Measurements from ENCODE around the gene ERC2.

ERC2 gene

GRCh38 chr3:55937301-55937700, 531.0 kb downstream of the ERC2 start:
- Mint-ChIP-seq H3K4me1 (ENCODE audit: low read depth) (no peaks in the 10 kb centered on the region), H3K4me3 (no peak overlapping the region), H3K27ac (no peak overlapping the region), H3K9me3 (ENCODE audit: low read depth) (no peaks in the 10 kb centered on the region), H3K36me3 (no peaks in the 10 kb centered on the region), H3K27me3 (no peaks in the 10 kb centered on the region)

- Mint-ChIP-seq H3K4me3 (no peak overlapping the region), H3K36me3 (no peaks in the 10 kb centered on the region), H3K9me3 (ENCODE audit: low read depth) (no peaks in the 10 kb centered on the region), H3K27me3 (no peaks in the 10 kb centered on the region), H3K4me1 (ENCODE audit: low read depth) (no peaks in the 10 kb centered on the region), H3K27ac (no peak overlapping the region)
Measured at GRCh38 chr3:55936549-55937052, 531.7 kb downstream of the ERC2 start.

GRCh38 chr3:55935241-55935640, 533.0 kb downstream of the ERC2 start:
- no peak overlapping the region for H3K27ac Mint-ChIP-seq
- H3K27me3 Mint-ChIP-seq = no peaks in the 10 kb centered on the region
- no peak overlapping the region for H3K4me3 Mint-ChIP-seq
- no peaks in the 10 kb centered on the region for H3K9me3 Mint-ChIP-seq (ENCODE audit: low read depth)
- no peaks in the 10 kb centered on the region for H3K4me1 Mint-ChIP-seq (ENCODE audit: low read depth)
- H3K36me3 Mint-ChIP-seq = no peaks in the 10 kb centered on the region

GRCh38 chr3:55934771-55935170, 533.5 kb downstream of the ERC2 start:
- Mint-ChIP-seq H3K4me1 (ENCODE audit: low read depth) (no peaks in the 10 kb centered on the region), H3K27ac (no peak overlapping the region), H3K4me3 (no peak overlapping the region), H3K36me3 (no peaks in the 10 kb centered on the region), H3K9me3 (ENCODE audit: low read depth) (no peaks in the 10 kb centered on the region), H3K27me3 (no peaks in the 10 kb centered on the region)

- Mint-ChIP-seq H3K4me1 (ENCODE audit: low read depth) (no peaks in the 10 kb centered on the region), H3K9me3 (ENCODE audit: low read depth) (peaks cover 5% of the 10 kb centered on the region), H3K27me3 (peaks cover 4% of the 10 kb centered on the region), H3K27ac (no peak overlapping the region), H3K4me3 (no peak overlapping the region), H3K36me3 (no peaks in the 10 kb centered on the region)
Measured at GRCh38 chr3:55929154-55929869, 539.0 kb downstream of the ERC2 start.

GRCh38 chr3:55923626-55924025, 544.6 kb downstream of the ERC2 start:
- Mint-ChIP-seq H3K9me3 (ENCODE audit: low read depth) (peaks cover 3% of the 10 kb centered on the region), H3K27ac (no peak overlapping the region), H3K4me3 (no peak overlapping the region), H3K27me3 (peaks cover 1% of the 10 kb centered on the region), H3K4me1 (ENCODE audit: low read depth) (no peaks in the 10 kb centered on the region), H3K36me3 (no peaks in the 10 kb centered on the region)

- Mint-ChIP-seq H3K27me3 (peaks cover 1% of the 10 kb centered on the region), H3K27ac (no peak overlapping the region), H3K4me3 (no peak overlapping the region), H3K4me1 (ENCODE audit: low read depth) (no peaks in the 10 kb centered on the region), H3K9me3 (ENCODE audit: low read depth) (no peaks in the 10 kb centered on the region), H3K36me3 (no peaks in the 10 kb centered on the region)
Measured at GRCh38 chr3:55923207-55923606, 545.1 kb downstream of the ERC2 start.

- Mint-ChIP-seq H3K27me3 (peaks cover 3% of the 10 kb centered on the region), H3K27ac (no peak overlapping the region), H3K4me1 (ENCODE audit: low read depth) (no peaks in the 10 kb centered on the region), H3K4me3 (no peak overlapping the region), H3K9me3 (ENCODE audit: low read depth) (peaks cover 3% of the 10 kb centered on the region), H3K36me3 (no peaks in the 10 kb centered on the region)
Measured at GRCh38 chr3:55912880-55913279, 555.4 kb downstream of the ERC2 start.

GRCh38 chr3:55911266-55911665, 557.0 kb downstream of the ERC2 start:
- Mint-ChIP-seq H3K4me3 (no peak overlapping the region), H3K27me3 (peaks cover 2% of the 10 kb centered on the region), H3K4me1 (ENCODE audit: low read depth) (no peaks in the 10 kb centered on the region), H3K27ac (no peak overlapping the region), H3K9me3 (ENCODE audit: low read depth) (peaks cover 3% of the 10 kb centered on the region), H3K36me3 (no peaks in the 10 kb centered on the region)

GRCh38 chr3:55910543-55910942, 557.7 kb downstream of the ERC2 start:
- Mint-ChIP-seq H3K4me1 (ENCODE audit: low read depth) (no peaks in the 10 kb centered on the region), H3K4me3 (no peak overlapping the region), H3K9me3 (ENCODE audit: low read depth) (peaks cover 3% of the 10 kb centered on the region), H3K27ac (no peak overlapping the region), H3K27me3 (peaks cover 2% of the 10 kb centered on the region), H3K36me3 (no peaks in the 10 kb centered on the region)

- peaks cover under 1% of the 10 kb centered on the region for H3K27me3 Mint-ChIP-seq
- peaks cover under 1% of the 10 kb centered on the region for H3K9me3 Mint-ChIP-seq (ENCODE audit: low read depth)
- H3K4me1 Mint-ChIP-seq (ENCODE audit: low read depth) = no peaks in the 10 kb centered on the region
- H3K36me3 Mint-ChIP-seq = no peaks in the 10 kb centered on the region
- H3K4me3 Mint-ChIP-seq = no peak overlapping the region
- H3K27ac Mint-ChIP-seq = no peak overlapping the region
Measured at GRCh38 chr3:55909373-55909772, 558.9 kb downstream of the ERC2 start.

- Mint-ChIP-seq H3K4me1 (ENCODE audit: low read depth) (no peaks in the 10 kb centered on the region), H3K36me3 (no peaks in the 10 kb centered on the region), H3K27me3 (no peaks in the 10 kb centered on the region), H3K27ac (no peak overlapping the region), H3K4me3 (no peak overlapping the region), H3K9me3 (ENCODE audit: low read depth) (no peaks in the 10 kb centered on the region)
Measured at GRCh38 chr3:55907616-55908015, 560.7 kb downstream of the ERC2 start.

- Mint-ChIP-seq H3K4me3 (no peak overlapping the region), H3K36me3 (no peaks in the 10 kb centered on the region), H3K4me1 (ENCODE audit: low read depth) (no peaks in the 10 kb centered on the region), H3K27me3 (no peaks in the 10 kb centered on the region), H3K9me3 (ENCODE audit: low read depth) (no peaks in the 10 kb centered on the region), H3K27ac (no peak overlapping the region)
Measured at GRCh38 chr3:55906896-55907295, 561.4 kb downstream of the ERC2 start.

- Mint-ChIP-seq H3K27me3 (no peaks in the 10 kb centered on the region), H3K4me1 (ENCODE audit: low read depth) (no peaks in the 10 kb centered on the region)
Measured at GRCh38 chr3:55904716-55905115, 563.6 kb downstream of the ERC2 start.

GRCh38 chr3:55903680-55904079, 564.6 kb downstream of the ERC2 start:
- no peak overlapping the region for H3K4me3 Mint-ChIP-seq

More at GRCh38 chr3:55904716-55905115, 563.6 kb downstream of the ERC2 start:
- no peaks in the 10 kb centered on the region for H3K9me3 Mint-ChIP-seq (ENCODE audit: low read depth)
- no peaks in the 10 kb centered on the region for H3K36me3 Mint-ChIP-seq
- H3K27ac Mint-ChIP-seq = no peak overlapping the region
- no peak overlapping the region for H3K4me3 Mint-ChIP-seq

More at GRCh38 chr3:55903680-55904079, 564.6 kb downstream of the ERC2 start:
- Mint-ChIP-seq H3K9me3 (ENCODE audit: low read depth) (no peaks in the 10 kb centered on the region), H3K4me1 (ENCODE audit: low read depth) (no peaks in the 10 kb centered on the region), H3K36me3 (no peaks in the 10 kb centered on the region), H3K27ac (no peak overlapping the region), H3K27me3 (no peaks in the 10 kb centered on the region)

Data from activated naive CD8-positive, alpha-beta T cell (primary cell).